Kidney (tissue), 14 donors: Measurements from ENCODE around the gene TPI1. TPM values are rescaled to one million over a fixed set of nuclear protein-coding genes. Genes with fewer than 3 reads are reported as not detected.

Experiments
- DNase-seq, 5 donors: peaks; one replicate each; pipeline ENCODE4 v3.0.0-alpha.2; 2013 to 2020
- FAIRE-seq: peaks from 2 replicates; lab custom pipeline; 2012; peaks lifted over from hg19 to GRCh38; lab: Jason Lieb, UNC
- H3K27ac ChIP-seq, 2 donors: one replicate each; pipeline ENCODE4 v1.7.0; 2013; ENCODE audit warnings: low read depth in 2 of 2, low read length in 2 of 2, inconsistent platforms in 1 of 2
- H3K27me3 ChIP-seq: one replicate; pipeline ENCODE4 v1.7.1; 2013; ENCODE audit warnings: low read length, inconsistent platforms; ENCODE audit not compliant: control insufficient read depth, insufficient read depth
- H3K36me3 ChIP-seq, 3 donors: one replicate each; pipeline versions ENCODE4 v1.7.0 to v1.7.1; 2013; ENCODE audit warnings: low read length in 3 of 3, control low read depth in 1 of 3, inconsistent platforms in 1 of 3; ENCODE audit not compliant: insufficient read depth in 3 of 3, control insufficient read depth in 2 of 3
- H3K4me1 ChIP-seq, 3 donors: one replicate each; pipeline versions ENCODE4 v1.7.0 to v1.7.1; 2013; ENCODE audit warnings: low read length in 3 of 3, inconsistent platforms in 1 of 3, low read depth in 1 of 3; ENCODE audit not compliant: control insufficient read depth in 2 of 3, insufficient read depth in 2 of 3
- H3K4me3 ChIP-seq, 3 donors: one replicate each; pipeline versions ENCODE4 v1.7.0 to v1.8.1; 2013; ENCODE audit warnings: low read length in 3 of 3, control low read depth in 1 of 3, inconsistent platforms in 1 of 3
- H3K9ac ChIP-seq, 3 donors: one replicate each; pipeline versions ENCODE4 v1.7.0 to v1.7.1; 2013; ENCODE audit warnings: low read length in 3 of 3, control low read depth in 1 of 3, inconsistent platforms in 1 of 3
- H3K9me3 ChIP-seq, 3 donors: one replicate each; pipeline versions ENCODE4 v1.7.0 to v1.7.1; 2013; ENCODE audit warnings: low read length in 3 of 3, control low read depth in 1 of 3, inconsistent platforms in 1 of 3; ENCODE audit not compliant: control insufficient read depth in 2 of 3, insufficient read depth in 1 of 3
- intact Hi-C: fragments of 100-400 bp; cut with DNase I; formaldehyde crosslinking; loops from one replicate; pipeline ENCODE4 v1.11.1; 2022
- polyA plus RNA-seq: library from polyadenylated mRNA; stranded (reverse); fragments of 350-450 nt; fragmentation: Illumina TruSeq; extraction: RNeasy Lipid Tissue Mini Kit (QIAGEN cat#74804); gene quantifications from one replicate; pipeline ENCODE4 v1.2.3, GENCODE V29; 2014; ENCODE audit warnings: low read depth, low replicate concordance; ENCODE audit not compliant: insufficient read depth
- total RNA-seq: library from RNA; stranded (reverse); fragmentation: NEBNext Ultra II Directional; extraction: Animal tissue kit (Norgen Biotek cat#: 25700); gene quantifications from one replicate; pipeline ENCODE4 v1.2.1, GENCODE V29; 2021
- TF ChIP-seq, protein P1 (sequence below): IDR thresholded peaks from 3 replicates; pipeline ENCODE4 v1.5.1; 2012; ENCODE audit warnings: mild to moderate bottlenecking, moderate library complexity, borderline replicate concordance; ENCODE audit not compliant: insufficient read depth; ENCODE audit errors: extremely low read depth
- donor health status: control.
- donor health status: control.
- donor health status: control.
- donor health status: control.
- donor health status: control.
- donor health status: DM: yes; HTN: yes; CAD: no.
- donor health status: Normal renal cell carcinoma (clear cell type).

TPI1 gene
- total and polyA plus RNA-seq, 2 donors from 2014 or later = 437 to 1,220 TPM

- DNase-seq = peak in 2 of 5 donors; percentile 78 to 88
- Histone ChIP-seq H3K4me1 (peaks cover 0 to 11% (median 6%) of the 10 kb centered on the region in 3 donors), H3K27ac (no peak overlapping the region), H3K4me3 (peak overlapping the region in 2 of 3 donors; percentile 85 to 92), H3K9me3 (no peaks in the 10 kb centered on the region), H3K36me3 (peaks cover 0 to 5% (median 0%) of the 10 kb centered on the region in 3 donors), H3K9ac (peak overlapping the region in 1 of 3 donors; percentile 4), H3K27me3 (no peaks in the 10 kb centered on the region)
- TF ChIP-seq, protein P1, sequence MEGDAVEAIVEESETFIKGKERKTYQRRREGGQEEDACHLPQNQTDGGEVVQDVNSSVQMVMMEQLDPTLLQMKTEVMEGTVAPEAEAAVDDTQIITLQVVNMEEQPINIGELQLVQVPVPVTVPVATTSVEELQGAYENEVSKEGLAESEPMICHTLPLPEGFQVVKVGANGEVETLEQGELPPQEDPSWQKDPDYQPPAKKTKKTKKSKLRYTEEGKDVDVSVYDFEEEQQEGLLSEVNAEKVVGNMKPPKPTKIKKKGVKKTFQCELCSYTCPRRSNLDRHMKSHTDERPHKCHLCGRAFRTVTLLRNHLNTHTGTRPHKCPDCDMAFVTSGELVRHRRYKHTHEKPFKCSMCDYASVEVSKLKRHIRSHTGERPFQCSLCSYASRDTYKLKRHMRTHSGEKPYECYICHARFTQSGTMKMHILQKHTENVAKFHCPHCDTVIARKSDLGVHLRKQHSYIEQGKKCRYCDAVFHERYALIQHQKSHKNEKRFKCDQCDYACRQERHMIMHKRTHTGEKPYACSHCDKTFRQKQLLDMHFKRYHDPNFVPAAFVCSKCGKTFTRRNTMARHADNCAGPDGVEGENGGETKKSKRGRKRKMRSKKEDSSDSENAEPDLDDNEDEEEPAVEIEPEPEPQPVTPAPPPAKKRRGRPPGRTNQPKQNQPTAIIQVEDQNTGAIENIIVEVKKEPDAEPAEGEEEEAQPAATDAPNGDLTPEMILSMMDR = no peak
- intact Hi-C loops = no loop called here
- FAIRE-seq = no peak
These were observed 16.6 kb upstream of the TPI1 start for GRCh38 chr12:6850796-6851152.

GRCh38 chr12:6851153-6851920 is 16.0 kb upstream of the TPI1 start, which contains the start of gene CDCA3:
Gene CDCA3 (minus strand): TSS chr12:6851286. CDS start chr12:6850952, 334 bp downstream.
- Histone ChIP-seq H3K4me1 (peaks cover 0 to 11% (median 6%) of the 10 kb centered on the region in 3 donors), H3K36me3 (peaks cover 0 to 5% (median 5%) of the 10 kb centered on the region in 3 donors), H3K27ac (peak within 1 kb of the TSS; percentile 92), H3K4me3 (peak within 1 kb of the TSS; percentile 92 to 99 (median 99)), H3K9me3 (no peaks in the 10 kb centered on the region), H3K9ac (peak within 1 kb of the TSS; percentile 66 to 98 (median 87)), H3K27me3 (no peaks in the 10 kb centered on the region)
- DNase-seq (peak; percentile 96 to 99 (median 97)), FAIRE-seq (peak; percentile 39)
- TF ChIP-seq, protein P1 = no peak
- intact Hi-C loops = no loop called here

- H3K4me3 ChIP-seq = peak within 1 kb of the TSS; percentile 92 to 99 (median 99)
These were observed 15.2 kb upstream of the TPI1 start, which contains the start of gene USP5 for GRCh38 chr12:6851921-6852650. Gene USP5 (plus strand): TSS chr12:6852150. CDS start chr12:6852180, 30 bp downstream.

More at GRCh38 chr12:6851921-6852650, 15.2 kb upstream of the TPI1 start, which contains the start of gene USP5:
- FAIRE-seq (peak; percentile 92), DNase-seq (peak; percentile 99 to 100 (median 100))
- Histone ChIP-seq H3K27ac (peak within 1 kb of the TSS; percentile 92), H3K36me3 (peaks cover 3 to 12% (median 7%) of the 10 kb centered on the region in 3 donors), H3K4me1 (peaks cover 0 to 11% (median 6%) of the 10 kb centered on the region in 3 donors), H3K9ac (peak within 1 kb of the TSS; percentile 66 to 98 (median 87)), H3K9me3 (no peaks in the 10 kb centered on the region), H3K27me3 (no peaks in the 10 kb centered on the region)
- intact Hi-C loops = no loop called here
- TF ChIP-seq, protein P1 = no peak
